GM04503 (cell line): ENCODE measurements around the gene ASB13.
"Not testable (repeated sequence)": the region's sequence is repeated elsewhere in the genome, so short reads cannot be mapped to it uniquely, and the experiment has no call there.

Experiments used
- DNase-seq: peaks from one replicate; pipeline ENCODE4 v3.0.0-alpha.2; 2012; ENCODE audit warnings: low read depth

Gene ASB13

GRCh38 chr10:5604961-5605360 is 61.4 kb downstream of the ASB13 start:
- DNase-seq = no peak

- DNase-seq = no peak
Observed at GRCh38 chr10:5604236-5604925, 62.0 kb downstream of the ASB13 start.

GRCh38 chr10:5603848-5604170 is 62.6 kb downstream of the ASB13 start:
- no peak for DNase-seq

- DNase-seq = no peak
Observed at GRCh38 chr10:5603091-5603847, 63.1 kb downstream of the ASB13 start.

- DNase-seq = no peak
Observed at GRCh38 chr10:5601826-5602495, 64.4 kb downstream of the ASB13 start.

- no peak for DNase-seq
Observed at GRCh38 chr10:5600908-5601307, 65.5 kb downstream of the ASB13 start.

- DNase-seq = no peak
Observed at GRCh38 chr10:5599613-5600520, 66.5 kb downstream of the ASB13 start.

- no peak for DNase-seq
Observed at GRCh38 chr10:5598085-5598690, 68.2 kb downstream of the ASB13 start.

GRCh38 chr10:5596611-5597341 is 69.6 kb downstream of the ASB13 start:
- DNase-seq = no peak

GRCh38 chr10:5595994-5596471 is 70.4 kb downstream of the ASB13 start:
- DNase-seq = peak; percentile 61

GRCh38 chr10:5595591-5595990 is 70.8 kb downstream of the ASB13 start:
- no peak for DNase-seq

- DNase-seq = no peak
Observed at GRCh38 chr10:5595095-5595494, 71.3 kb downstream of the ASB13 start.

- DNase-seq = peak; percentile 54
Observed at GRCh38 chr10:5594271-5595049, 71.9 kb downstream of the ASB13 start.

GRCh38 chr10:5593347-5593746 is 73.0 kb downstream of the ASB13 start:
- not testable (repeated sequence) for DNase-seq

- no peak for DNase-seq
Observed at GRCh38 chr10:5592070-5592469, 74.3 kb downstream of the ASB13 start.

GRCh38 chr10:5591336-5591824 is 75.0 kb downstream of the ASB13 start:
- no peak for DNase-seq

GRCh38 chr10:5590816-5591215 is 75.6 kb downstream of the ASB13 start:
- no peak for DNase-seq

- DNase-seq = no peak
Observed at GRCh38 chr10:5589661-5590511, 76.5 kb downstream of the ASB13 start.
